Measurements from ENCODE around the gene PLCB1. TPM values are rescaled to one million over a fixed set of nuclear protein-coding genes. Genes with fewer than 3 reads are reported as not detected.

The PLCB1 gene
- total and polyA plus RNA-seq, 2 donors (not counting 3 experiments of a cell fraction or from before 2014, with no cell fraction given) = 10.2 to 53.4 TPM

DNA sequence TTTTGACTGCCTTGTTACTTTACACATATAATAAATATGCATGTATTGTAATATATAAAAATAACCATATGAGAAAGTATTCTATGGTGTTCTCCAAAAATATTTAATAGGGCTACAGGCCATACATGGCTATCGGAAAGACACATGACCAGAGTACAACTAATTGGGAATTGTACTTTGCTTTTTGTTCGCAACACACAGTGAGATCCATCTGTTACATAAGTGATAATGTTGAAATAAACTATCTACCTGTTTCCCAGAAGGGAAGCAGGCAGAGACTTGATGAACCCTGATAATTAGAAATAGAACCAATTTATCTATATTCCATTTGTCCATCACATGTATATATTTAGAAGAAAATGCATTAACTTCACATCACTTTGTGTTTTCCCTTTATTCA is 592.8 kb downstream of the PLCB1 start:
- H3K27me3 ChIP-seq (ENCODE audit: control insufficient read depth in 2 of 2, insufficient read depth in 2 of 2, low read length in 2 of 2) = no peaks in the 10 kb centered on the region
- no peaks in the 10 kb centered on the region for H3K9me3 ChIP-seq (replicated peaks; ENCODE audit: control insufficient read depth, insufficient read depth, low read length)
- no peak overlapping the region for H3K4me2 ChIP-seq (ENCODE audit: insufficient read depth, low read length)
- dilution Hi-C loops (cut with MboI; ENCODE audit: extremely low pct_ligation_motif_present, low sequenced_read_pairs) = no loop called here
- TF ChIP-seq JUN (IDR thresholded peaks at IDR 0.05; ENCODE audit: borderline replicate concordance, insufficient read depth, insufficient read length, low read depth) (no peak), POLR2AphosphoS5 (IDR thresholded peaks at IDR 0.05; ENCODE audit: insufficient read depth, low read depth, low read length) (no peak), GATA2 (IDR thresholded peaks at IDR 0.05; ENCODE audit: insufficient read depth, insufficient read length, low read depth, low read length) (no peak), FOS (IDR thresholded peaks at IDR 0.05; ENCODE audit: borderline replicate concordance, insufficient read depth, low read length) (no peak), MYC (IDR thresholded peaks at IDR 0.05; ENCODE audit: low read depth, low read length) (no peak), EZH2 (IDR thresholded peaks at IDR 0.05; ENCODE audit: borderline replicate concordance, low read depth, low read length, severe bottlenecking) (no peak), POLR2A (IDR thresholded peaks at IDR 0.05; ENCODE audit: low read depth, low read length) (no peak)
- TF ChIP-seq, protein P1, sequence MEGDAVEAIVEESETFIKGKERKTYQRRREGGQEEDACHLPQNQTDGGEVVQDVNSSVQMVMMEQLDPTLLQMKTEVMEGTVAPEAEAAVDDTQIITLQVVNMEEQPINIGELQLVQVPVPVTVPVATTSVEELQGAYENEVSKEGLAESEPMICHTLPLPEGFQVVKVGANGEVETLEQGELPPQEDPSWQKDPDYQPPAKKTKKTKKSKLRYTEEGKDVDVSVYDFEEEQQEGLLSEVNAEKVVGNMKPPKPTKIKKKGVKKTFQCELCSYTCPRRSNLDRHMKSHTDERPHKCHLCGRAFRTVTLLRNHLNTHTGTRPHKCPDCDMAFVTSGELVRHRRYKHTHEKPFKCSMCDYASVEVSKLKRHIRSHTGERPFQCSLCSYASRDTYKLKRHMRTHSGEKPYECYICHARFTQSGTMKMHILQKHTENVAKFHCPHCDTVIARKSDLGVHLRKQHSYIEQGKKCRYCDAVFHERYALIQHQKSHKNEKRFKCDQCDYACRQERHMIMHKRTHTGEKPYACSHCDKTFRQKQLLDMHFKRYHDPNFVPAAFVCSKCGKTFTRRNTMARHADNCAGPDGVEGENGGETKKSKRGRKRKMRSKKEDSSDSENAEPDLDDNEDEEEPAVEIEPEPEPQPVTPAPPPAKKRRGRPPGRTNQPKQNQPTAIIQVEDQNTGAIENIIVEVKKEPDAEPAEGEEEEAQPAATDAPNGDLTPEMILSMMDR (IDR thresholded peaks at IDR 0.05; ENCODE audit: extremely low read depth in 1 of 2, insufficient read depth in 1 of 2, low read depth in 1 of 2, low read length in 2 of 2) = no peak
- TF ChIP-seq, protein P2, sequence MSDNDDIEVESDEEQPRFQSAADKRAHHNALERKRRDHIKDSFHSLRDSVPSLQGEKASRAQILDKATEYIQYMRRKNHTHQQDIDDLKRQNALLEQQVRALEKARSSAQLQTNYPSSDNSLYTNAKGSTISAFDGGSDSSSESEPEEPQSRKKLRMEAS (IDR thresholded peaks at IDR 0.05; ENCODE audit: insufficient read depth, insufficient read length) = no peak
- H2AFZ ChIP-seq (ENCODE audit: low read depth, low read length) = no peak overlapping the region
- H3K79me2 ChIP-seq (ENCODE audit: control insufficient read depth, insufficient read depth, low read length) = no peaks in the 10 kb centered on the region
- no peak for DNase-seq (ENCODE audit: low read depth, low spot score)
- H3K4me1 ChIP-seq (ENCODE audit: control insufficient read depth, extremely low read depth, insufficient read depth, low read length) = no peaks in the 10 kb centered on the region
- CTCF ChIA-PET = no interaction called here
- no peak for FAIRE-seq
- intact Hi-C loops (cut with micrococcal nuclease) = loop anchor here (10.0 kb wide), 1 partner anchor 1900 kb away; no protein-coding TSS in a partner anchor
- no peaks in the 10 kb centered on the region for H3K36me3 ChIP-seq (ENCODE audit: control insufficient read depth in 2 of 2, extremely low read depth in 1 of 2, insufficient read depth in 2 of 2, low read length in 2 of 2)
- no peak overlapping the region for H3K4me3 ChIP-seq (replicated peaks in 1 of 3; ENCODE audit: insufficient read depth in 1 of 3, low read depth in 1 of 3, low read length in 3 of 3)
- no peak overlapping the region for H3K27ac ChIP-seq (ENCODE audit: insufficient read depth, low read depth, low read length)
- POLR2A ChIA-PET = no interaction called here
- no TSS peak for BruUV-seq (replicated peaks)
- H4K20me1 ChIP-seq (replicated peaks; ENCODE audit: control insufficient read depth, extremely low read depth, insufficient read depth, low read length) = no peaks in the 10 kb centered on the region
- no peak overlapping the region for H3K9ac ChIP-seq (replicated peaks; ENCODE audit: extremely low read depth, insufficient read depth, low read length)
- H3K9me1 ChIP-seq (replicated peaks; ENCODE audit: control insufficient read depth, extremely low read depth, insufficient read depth, low read length) = no peaks in the 10 kb centered on the region
